GM19324 (cell line): ENCODE results near the gene LILRB2.
"Not testable (repeated sequence)": the region's sequence is repeated elsewhere in the genome, so short reads cannot be mapped to it uniquely, and the experiment has no call there.

Experiments
- ATAC-seq: cut with Tn5 transposase; IDR thresholded peaks from one replicate; pipeline ENCODE4 v1.9.1; 2021; ENCODE audit warnings: mild to moderate bottlenecking, moderate library complexity; ENCODE audit not compliant: unreplicated experiment, low FRiP score

The LILRB2 gene

GRCh38 chr19:54307389-54308020, 26.6 kb upstream of the LILRB2 start:
- no peak for ATAC-seq

DNA sequence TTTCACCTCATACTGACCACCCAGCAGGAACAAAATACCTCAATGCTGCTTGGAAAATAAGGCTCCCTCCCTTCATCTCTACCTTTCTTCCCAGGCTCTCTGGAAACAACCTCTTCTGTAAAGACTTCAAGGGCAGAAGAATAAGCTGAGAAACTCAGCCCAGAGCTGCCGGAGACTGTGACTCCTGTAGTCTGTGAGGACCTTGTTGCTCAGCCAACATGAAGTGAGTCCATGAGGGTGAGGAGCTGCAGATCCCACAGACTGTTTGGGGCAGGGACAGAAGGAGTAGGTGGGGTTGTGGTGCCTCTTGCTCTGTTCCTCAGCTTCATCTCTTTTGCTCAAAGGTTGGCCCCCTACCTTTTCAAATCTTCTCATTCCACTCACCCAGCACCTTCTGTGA, 24.2 kb upstream of the LILRB2 start:
- no peak for ATAC-seq

DNA sequence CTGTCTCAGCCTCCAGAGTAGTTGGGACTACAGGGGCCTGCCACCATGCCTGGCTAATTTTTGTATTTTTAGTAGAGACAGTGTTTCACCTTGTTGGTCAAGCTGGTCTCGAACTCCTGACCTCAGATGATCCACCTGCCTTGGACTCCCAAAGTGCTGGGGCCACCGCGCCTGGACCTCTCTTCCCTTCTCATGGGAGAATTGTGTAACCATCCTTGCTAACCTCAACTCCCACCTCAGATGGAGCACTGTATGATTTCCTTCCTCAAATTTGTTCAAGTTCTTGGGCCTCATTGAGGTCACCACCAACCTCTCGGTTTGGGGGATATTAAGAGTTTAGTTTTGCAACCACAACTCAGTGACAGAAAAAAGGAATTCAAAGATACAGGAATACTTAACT, 21.3 kb upstream of the LILRB2 start:
- ATAC-seq, result no peak

DNA sequence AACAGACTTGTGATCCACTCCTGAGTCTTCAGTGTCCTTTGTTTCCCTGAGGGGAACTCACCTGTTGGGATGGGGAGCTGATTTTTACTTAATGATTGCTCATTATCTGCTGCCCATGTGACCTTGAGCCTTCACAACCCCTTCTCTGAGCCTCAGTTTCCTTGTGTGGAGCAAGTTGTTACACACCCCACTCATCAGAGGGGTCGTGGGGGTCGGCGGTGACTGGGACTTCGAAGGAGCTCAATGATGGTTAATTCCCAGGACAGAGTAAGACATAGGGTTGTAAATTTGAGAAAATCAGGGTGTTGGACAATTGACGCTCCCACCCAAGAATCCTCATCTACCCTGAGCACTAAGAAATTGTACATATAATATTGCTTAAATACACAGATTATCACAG, 18.6 kb upstream of the LILRB2 start:
- ATAC-seq, result no peak

- no peak for ATAC-seq
These were observed 18.2 kb upstream of the LILRB2 start for GRCh38 chr19:54299126-54299498.

DNA sequence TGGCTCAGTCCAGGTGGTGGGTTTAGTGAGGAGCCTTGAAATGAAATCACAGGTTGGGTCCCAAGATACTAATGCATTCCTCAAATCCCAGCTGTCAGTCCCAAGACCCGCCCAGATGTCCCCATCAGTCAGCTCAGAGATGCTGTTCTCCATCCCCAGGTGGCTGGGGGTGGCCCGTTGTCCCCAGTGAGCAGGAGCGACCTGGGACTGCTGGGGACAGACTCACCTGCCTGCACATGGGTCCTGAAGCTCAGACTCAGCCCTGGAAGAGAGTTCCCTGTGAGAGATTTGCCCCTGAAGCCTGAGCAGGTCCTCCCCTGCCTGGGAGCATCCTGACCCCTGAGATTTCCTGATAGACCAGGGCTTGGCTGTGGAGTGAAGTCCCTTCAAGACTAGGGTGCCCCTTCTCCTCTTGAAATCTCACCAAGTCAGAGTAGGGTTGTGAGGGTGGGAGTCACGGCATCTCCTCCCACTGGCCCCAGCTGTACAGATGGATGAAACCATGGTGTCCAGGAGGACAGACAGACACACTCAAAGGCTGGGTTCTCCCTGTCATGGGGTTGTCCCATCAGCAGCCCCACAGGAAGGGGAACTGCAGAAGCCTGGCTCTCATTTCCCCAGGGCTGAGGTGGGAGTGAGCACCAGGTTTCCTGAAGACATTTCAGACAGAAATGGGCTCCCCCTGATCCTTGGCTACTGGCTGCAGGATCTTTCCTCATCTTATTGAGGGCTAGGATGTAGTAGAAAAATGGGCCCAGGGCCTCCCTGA, 17.6 kb upstream of the LILRB2 start:
- ATAC-seq, result no peak

GRCh38 chr19:54297759-54298305, 16.9 kb upstream of the LILRB2 start:
- no peak for ATAC-seq

- no peak for ATAC-seq
These were observed 13.6 kb upstream of the LILRB2 start for GRCh38 chr19:54294539-54294938.

GRCh38 chr19:54289160-54289559, 8.2 kb upstream of the LILRB2 start:
- not testable (repeated sequence) for ATAC-seq

DNA sequence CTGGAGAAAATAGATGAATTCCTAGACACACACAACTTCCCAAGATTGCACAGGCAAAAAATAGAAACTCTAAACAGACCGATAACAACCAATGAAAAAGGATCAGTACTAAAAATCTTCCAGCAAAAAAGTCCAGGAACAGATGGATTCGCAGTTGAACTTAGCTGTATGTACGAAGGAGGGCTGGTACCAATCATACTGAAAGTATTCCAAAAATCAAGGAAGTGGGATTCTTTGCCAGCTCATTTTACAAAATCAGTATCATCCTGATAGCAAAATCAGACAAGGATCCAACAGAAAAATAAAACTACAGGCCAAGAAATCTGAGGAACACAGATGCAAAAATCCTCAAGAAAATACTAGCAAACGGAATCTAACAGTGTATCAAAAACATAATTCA, 6.5 kb upstream of the LILRB2 start:
- no peak for ATAC-seq

GRCh38 chr19:54286283-54286682, 5.4 kb upstream of the LILRB2 start:
- ATAC-seq, result not testable (repeated sequence)

DNA sequence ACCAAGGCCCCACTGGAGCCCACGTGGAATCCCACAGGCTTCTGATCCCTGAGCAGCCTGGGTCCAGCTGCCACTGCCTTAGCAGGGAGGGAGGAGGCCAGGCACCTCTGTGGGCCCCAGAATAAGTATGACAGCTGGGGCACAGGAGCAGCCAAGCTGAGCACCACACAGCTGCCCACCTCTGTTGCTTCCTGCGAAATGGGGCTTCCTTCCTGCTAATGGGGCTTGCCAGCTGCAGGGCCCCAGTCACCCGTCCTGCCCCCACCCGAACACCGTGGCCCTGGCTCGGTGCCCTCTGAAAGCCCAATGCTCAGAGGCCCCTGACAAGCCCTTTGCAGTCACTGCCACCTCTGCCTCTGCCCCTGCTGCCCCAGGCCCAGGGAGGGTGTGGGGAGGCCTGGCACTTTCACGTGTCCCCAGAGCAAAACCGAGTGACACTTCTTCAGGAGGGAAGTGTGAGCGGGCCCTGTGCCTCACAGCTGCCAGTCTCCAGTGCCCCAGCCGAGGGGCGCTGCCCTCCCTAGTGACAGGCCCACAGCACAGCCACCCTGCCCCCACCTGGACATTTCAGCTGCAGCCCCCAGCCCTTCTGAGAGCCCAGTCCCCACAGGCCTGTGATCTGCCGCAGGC, 4.6 kb upstream of the LILRB2 start:
- not testable (repeated sequence) for ATAC-seq

GRCh38 chr19:54282686-54283470, 2.0 kb upstream of the LILRB2 start:
- no peak for ATAC-seq

DNA sequence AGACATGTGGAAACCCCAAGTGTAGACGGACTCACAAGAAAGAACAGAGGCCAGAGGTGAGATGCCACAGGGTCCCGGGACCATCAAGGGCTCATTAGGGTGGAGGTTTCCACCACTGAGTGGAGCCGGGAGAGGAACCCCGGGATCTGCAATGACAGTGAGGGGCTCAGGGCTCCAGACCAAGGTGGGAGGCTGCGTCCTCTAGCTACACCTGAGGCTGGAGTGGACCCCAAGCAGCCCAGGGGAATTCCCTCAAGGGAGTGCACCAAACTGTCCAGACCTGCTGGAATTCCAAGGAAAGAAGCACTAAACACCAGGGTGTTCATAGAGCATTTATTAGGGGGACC, 792 bp upstream of the LILRB2 start:
- not testable (repeated sequence) for ATAC-seq

GRCh38 chr19:54280441-54280840, 469 bp downstream of the LILRB2 start:
- not testable (repeated sequence) for ATAC-seq

- not testable (repeated sequence) for ATAC-seq
These were observed 885 bp downstream of the LILRB2 start for GRCh38 chr19:54280025-54280424.

DNA sequence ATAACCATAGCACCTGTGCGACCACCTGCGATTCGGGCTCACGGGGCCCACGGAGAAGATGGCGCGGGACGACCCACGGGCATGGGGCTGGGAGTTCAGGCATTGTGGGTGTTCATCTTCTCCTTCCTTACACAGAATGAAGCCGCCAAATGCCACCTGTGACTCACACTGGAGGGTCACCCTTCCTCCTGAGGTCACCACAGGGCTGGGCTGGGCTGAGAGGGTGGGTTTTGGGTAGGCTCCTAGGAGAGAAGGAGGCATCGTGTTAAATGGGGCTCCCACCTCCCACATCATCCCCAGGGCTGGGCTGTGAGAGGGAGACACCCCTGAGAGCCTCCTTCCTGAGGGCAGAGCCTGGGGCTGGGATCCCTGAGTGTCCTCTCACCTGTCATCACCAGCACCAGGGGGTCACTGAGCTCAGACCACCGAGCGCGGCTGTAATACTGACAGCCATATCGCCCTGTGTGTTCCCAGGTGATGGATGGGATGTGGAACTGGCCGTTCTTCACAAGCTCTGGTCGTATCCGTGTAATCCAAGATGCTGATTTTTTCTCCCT, 1.4 kb downstream of the LILRB2 start:
- no peak for ATAC-seq

- not testable (repeated sequence) for ATAC-seq
These were observed 2.2 kb downstream of the LILRB2 start for GRCh38 chr19:54278571-54279195.

GRCh38 chr19:54278056-54278455, 2.9 kb downstream of the LILRB2 start:
- ATAC-seq, result not testable (repeated sequence)

- not testable (repeated sequence) for ATAC-seq
These were observed 3.7 kb downstream of the LILRB2 start for GRCh38 chr19:54277111-54277615.
